ENCODE data around the gene TEK. TPM values are rescaled to one million over a fixed set of nuclear protein-coding genes. Genes with fewer than 3 reads are reported as not detected.
A peak's percentile ranks its signal among the peaks of the same experiment; 100 is the strongest.

TEK gene
- total RNA-seq, 1 donor from 2014 or later, result 2.7 TPM

DNA sequence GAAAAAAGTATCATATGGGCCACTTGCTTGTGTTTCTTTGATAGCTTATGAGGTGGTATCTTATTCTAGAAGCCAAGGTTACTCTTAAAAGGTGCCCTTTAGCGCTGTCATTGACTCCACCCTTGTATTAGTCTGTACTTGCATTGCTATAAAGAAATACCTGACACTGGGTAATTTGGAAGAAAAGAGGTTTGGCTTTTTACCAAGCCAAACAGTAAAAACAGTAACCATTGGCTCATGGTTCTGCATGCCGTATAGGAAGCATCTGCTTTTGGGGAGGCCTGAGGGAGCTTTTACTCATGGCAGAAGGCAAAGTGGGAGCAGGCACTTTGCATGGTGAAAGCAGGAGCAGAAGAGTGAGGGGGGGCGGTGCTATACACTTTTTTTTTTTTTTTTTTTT is 87.4 kb downstream of the TEK start:
- DNase-seq (ENCODE audit: low spot score), result no peak
- Mint-ChIP-seq H3K4me1 (ENCODE audit: low read depth) (peaks cover 62% of the 10 kb centered on the region), H3K27me3 (ENCODE audit: low read depth) (no peaks in the 10 kb centered on the region), H3K4me3 (ENCODE audit: unreplicated experiment) (no peak overlapping the region), H3K27ac (ENCODE audit: unreplicated experiment) (peak overlapping the region; percentile 29), H3K36me3 (ENCODE audit: low read depth) (no peaks in the 10 kb centered on the region), H3K9me3 (ENCODE audit: low read depth) (no peaks in the 10 kb centered on the region)
- TF ChIP-seq, protein P1, sequence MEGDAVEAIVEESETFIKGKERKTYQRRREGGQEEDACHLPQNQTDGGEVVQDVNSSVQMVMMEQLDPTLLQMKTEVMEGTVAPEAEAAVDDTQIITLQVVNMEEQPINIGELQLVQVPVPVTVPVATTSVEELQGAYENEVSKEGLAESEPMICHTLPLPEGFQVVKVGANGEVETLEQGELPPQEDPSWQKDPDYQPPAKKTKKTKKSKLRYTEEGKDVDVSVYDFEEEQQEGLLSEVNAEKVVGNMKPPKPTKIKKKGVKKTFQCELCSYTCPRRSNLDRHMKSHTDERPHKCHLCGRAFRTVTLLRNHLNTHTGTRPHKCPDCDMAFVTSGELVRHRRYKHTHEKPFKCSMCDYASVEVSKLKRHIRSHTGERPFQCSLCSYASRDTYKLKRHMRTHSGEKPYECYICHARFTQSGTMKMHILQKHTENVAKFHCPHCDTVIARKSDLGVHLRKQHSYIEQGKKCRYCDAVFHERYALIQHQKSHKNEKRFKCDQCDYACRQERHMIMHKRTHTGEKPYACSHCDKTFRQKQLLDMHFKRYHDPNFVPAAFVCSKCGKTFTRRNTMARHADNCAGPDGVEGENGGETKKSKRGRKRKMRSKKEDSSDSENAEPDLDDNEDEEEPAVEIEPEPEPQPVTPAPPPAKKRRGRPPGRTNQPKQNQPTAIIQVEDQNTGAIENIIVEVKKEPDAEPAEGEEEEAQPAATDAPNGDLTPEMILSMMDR (IDR thresholded peaks at IDR 0.05), result no peak

DNA sequence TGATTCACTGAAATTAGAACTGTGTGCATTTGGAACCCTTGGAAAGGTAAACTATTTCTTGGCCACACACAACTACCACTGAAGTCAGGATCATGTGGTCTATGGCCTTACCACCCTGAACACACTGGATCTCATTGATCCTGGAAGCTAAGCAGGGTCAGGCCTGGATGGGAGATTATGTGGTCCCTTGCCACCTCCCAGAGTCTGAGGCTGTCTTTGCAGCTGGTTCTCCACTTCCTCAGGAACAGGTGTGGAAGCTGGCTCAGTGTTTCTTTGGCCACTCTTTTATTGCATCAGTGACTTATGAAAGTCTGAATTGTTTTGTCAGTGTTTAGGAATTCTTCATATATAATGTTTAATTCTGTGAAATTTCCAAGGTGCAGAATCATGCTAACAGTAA is 89.2 kb downstream of the TEK start:
- no peaks in the 10 kb centered on the region for H3K27me3 Mint-ChIP-seq (ENCODE audit: low read depth)
- H3K36me3 Mint-ChIP-seq (ENCODE audit: low read depth), result no peaks in the 10 kb centered on the region
- TF ChIP-seq, protein P1 (IDR thresholded peaks at IDR 0.05), result peak; percentile 40
- no peak overlapping the region for H3K4me3 Mint-ChIP-seq (ENCODE audit: unreplicated experiment)
- H3K4me1 Mint-ChIP-seq (ENCODE audit: low read depth), result peaks cover 52% of the 10 kb centered on the region
- H3K9me3 Mint-ChIP-seq (ENCODE audit: low read depth), result no peaks in the 10 kb centered on the region
- H3K27ac Mint-ChIP-seq (ENCODE audit: unreplicated experiment), result no peak overlapping the region
- DNase-seq (ENCODE audit: low spot score), result no peak

DNA sequence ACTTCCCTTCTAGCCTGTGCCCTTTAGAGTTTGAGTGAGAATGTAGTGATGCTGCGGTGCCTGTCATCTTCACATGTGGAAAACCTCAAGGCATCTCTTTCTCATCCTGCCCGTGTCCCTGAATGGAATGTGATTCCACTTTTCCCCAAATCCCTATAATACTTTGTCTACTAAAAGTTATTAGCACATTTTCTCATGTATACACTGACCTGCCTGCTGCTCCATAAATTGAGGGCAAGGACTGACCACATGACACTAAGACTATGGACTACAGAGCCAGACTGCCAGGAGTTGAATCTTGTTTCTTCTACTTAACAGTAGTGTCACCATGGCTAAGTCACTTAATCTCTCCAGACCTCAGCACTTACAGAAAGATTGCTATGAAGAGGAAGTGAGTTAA is 93.0 kb downstream of the TEK start:
- Mint-ChIP-seq H3K36me3 (ENCODE audit: low read depth) (no peaks in the 10 kb centered on the region), H3K4me3 (ENCODE audit: unreplicated experiment) (no peak overlapping the region), H3K9me3 (ENCODE audit: low read depth) (no peaks in the 10 kb centered on the region), H3K27me3 (ENCODE audit: low read depth) (no peaks in the 10 kb centered on the region), H3K27ac (ENCODE audit: unreplicated experiment) (no peak overlapping the region), H3K4me1 (ENCODE audit: low read depth) (peaks cover 40% of the 10 kb centered on the region)
- DNase-seq (ENCODE audit: low spot score), result no peak
- TF ChIP-seq, protein P1 (IDR thresholded peaks at IDR 0.05), result no peak

DNA sequence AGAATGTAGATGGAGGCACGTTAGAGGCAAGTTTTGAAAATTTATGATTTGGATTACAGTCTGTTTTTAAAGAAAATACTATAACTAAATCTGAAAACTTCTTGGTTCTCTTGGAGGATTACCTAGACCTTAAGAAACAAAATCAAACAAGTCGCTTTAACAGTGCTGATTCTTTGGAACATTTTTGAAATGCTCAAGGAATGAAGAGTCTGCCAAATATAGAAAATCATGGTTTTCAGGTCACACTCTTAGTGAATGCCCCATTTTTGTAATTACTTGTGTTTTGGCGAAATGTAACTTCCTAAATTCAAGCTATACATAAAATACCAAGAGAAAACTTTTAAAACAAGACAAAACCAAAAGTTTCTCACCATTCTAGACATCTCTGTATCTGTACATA is 94.8 kb downstream of the TEK start:
- peaks cover 3% of the 10 kb centered on the region for H3K36me3 Mint-ChIP-seq (ENCODE audit: low read depth)
- H3K9me3 Mint-ChIP-seq (ENCODE audit: low read depth), result no peaks in the 10 kb centered on the region
- peak overlapping the region; percentile 13 for H3K4me3 Mint-ChIP-seq (ENCODE audit: unreplicated experiment)
- H3K27ac Mint-ChIP-seq (ENCODE audit: unreplicated experiment), result peak overlapping the region; percentile 86
- TF ChIP-seq, protein P1 (IDR thresholded peaks at IDR 0.05), result no peak
- H3K27me3 Mint-ChIP-seq (ENCODE audit: low read depth), result no peaks in the 10 kb centered on the region
- peaks cover 31% of the 10 kb centered on the region for H3K4me1 Mint-ChIP-seq (ENCODE audit: low read depth)
- DNase-seq (ENCODE audit: low spot score), result no peak

DNA sequence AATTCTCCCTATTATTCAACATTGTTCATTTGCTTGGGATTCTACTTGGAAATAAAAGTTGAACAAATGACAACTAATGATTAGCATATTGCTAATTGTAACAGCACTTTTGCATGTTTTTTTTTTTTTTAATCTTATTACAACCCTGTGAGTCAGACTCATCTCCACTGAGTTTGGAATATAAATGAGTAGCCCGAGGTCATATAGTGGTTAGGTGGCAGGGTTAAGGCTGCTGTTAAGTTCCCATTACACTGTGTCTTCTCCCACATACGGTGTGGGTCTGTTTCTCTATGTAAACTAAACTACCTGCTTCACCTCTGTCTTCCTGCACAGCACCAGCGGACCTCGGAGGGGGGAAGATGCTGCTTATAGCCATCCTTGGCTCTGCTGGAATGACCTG is 95.6 kb downstream of the TEK start:
- no peak for DNase-seq (ENCODE audit: low spot score)
- Mint-ChIP-seq H3K27ac (ENCODE audit: unreplicated experiment) (peak overlapping the region; percentile 86), H3K9me3 (ENCODE audit: low read depth) (no peaks in the 10 kb centered on the region), H3K27me3 (ENCODE audit: low read depth) (no peaks in the 10 kb centered on the region), H3K4me1 (ENCODE audit: low read depth) (peaks cover 31% of the 10 kb centered on the region), H3K36me3 (ENCODE audit: low read depth) (peaks cover 3% of the 10 kb centered on the region), H3K4me3 (ENCODE audit: unreplicated experiment) (no peak overlapping the region)
- TF ChIP-seq, protein P1 (IDR thresholded peaks at IDR 0.05), result no peak

Data from chondrocyte (in vitro differentiated cells).